NCI-H524 treated with DMSO at 0.1 percent for 48 hours (cell line): ENCODE measurements around the gene CD99L2.

Experiments
- DNase-seq: peaks from one replicate; lab custom pipeline; 2025; lab: John Stamatoyannopoulos, UW

The CD99L2 gene

GRCh38 chrX:150763303-150763797 is 135.1 kb downstream of the CD99L2 start:
- DNase-seq, result no peak

GRCh38 chrX:150762258-150763165 is 136.0 kb downstream of the CD99L2 start:
- DNase-seq, result no peak

GRCh38 chrX:150761819-150762216 is 136.7 kb downstream of the CD99L2 start:
- no peak for DNase-seq

- no peak for DNase-seq
These were observed 137.2 kb downstream of the CD99L2 start for GRCh38 chrX:150761176-150761818.

- no peak for DNase-seq
These were observed 138.7 kb downstream of the CD99L2 start for GRCh38 chrX:150759568-150760416.

GRCh38 chrX:150757371-150757770 is 141.1 kb downstream of the CD99L2 start:
- no peak for DNase-seq

- no peak for DNase-seq
These were observed 144.5 kb downstream of the CD99L2 start for GRCh38 chrX:150753968-150754367.

GRCh38 chrX:150753357-150753756 is 145.1 kb downstream of the CD99L2 start:
- no peak for DNase-seq

- no peak for DNase-seq
These were observed 146.3 kb downstream of the CD99L2 start for GRCh38 chrX:150752124-150752523.

- DNase-seq, result no peak
These were observed 162.0 kb downstream of the CD99L2 start for GRCh38 chrX:150736475-150736874.

GRCh38 chrX:150731795-150732194 is 166.7 kb downstream of the CD99L2 start:
- DNase-seq, result no peak

- DNase-seq, result no peak
These were observed 167.7 kb downstream of the CD99L2 start for GRCh38 chrX:150730719-150731118.

GRCh38 chrX:150729956-150730355 is 168.5 kb downstream of the CD99L2 start:
- no peak for DNase-seq

GRCh38 chrX:150719621-150720020 is 178.8 kb downstream of the CD99L2 start:
- no peak for DNase-seq
